Thoracic aorta (tissue), 2 donors: Measurements from ENCODE around the gene CARMIL1. TPM values are rescaled to one million over a fixed set of nuclear protein-coding genes. Genes with fewer than 3 reads are reported as not detected.
A peak's percentile ranks its signal among the peaks of the same experiment; 100 is the strongest.

Experiments
- ATAC-seq: fragments of 150-250 bp; one replicate; pipeline ENCODE4 v1.8.0; 2017; ENCODE audit warnings: low read depth; ENCODE audit not compliant: insufficient number of reproducible peaks, low FRiP score
- DNase-seq: peaks from one replicate; pipeline ENCODE4 v3.0.0-alpha.2; 2020; ENCODE audit warnings: low spot score
- H3K27ac ChIP-seq, 2 donors: fragments of 200-600 bp; sonication (generic); 1 replicate in 1 of 2; 2 replicates in 1 of 2; pipeline ENCODE4 v1.5.1; 2016; ENCODE audit warnings: mild to moderate bottlenecking in 2 of 2, moderate library complexity in 2 of 2
- H3K27me3 ChIP-seq: fragments of 200-600 bp; sonication (generic); replicated peaks from 2 replicates; pipeline ENCODE4 v1.6.0; 2016; ENCODE audit warnings: mild to moderate bottlenecking; ENCODE audit not compliant: insufficient read depth
- H3K36me3 ChIP-seq: fragments of 200-600 bp; sonication (generic); one replicate; pipeline ENCODE4 v1.5.1; 2016
- H3K4me1 ChIP-seq, 2 donors: fragments of 200-600 bp; sonication (generic); 1 replicate in 1 of 2; 2 replicates in 1 of 2; pipeline versions ENCODE4 v1.5.1 to v1.6.0; 2016; ENCODE audit warnings: low read depth in 2 of 2, mild to moderate bottlenecking in 1 of 2; ENCODE audit not compliant: control insufficient read depth in 1 of 2
- H3K4me3 ChIP-seq: fragments of 200-600 bp; sonication (generic); 2 replicates; pipeline ENCODE4 v1.5.1; 2016; ENCODE audit warnings: mild to moderate bottlenecking
- H3K9me3 ChIP-seq: fragments of 200-600 bp; sonication (generic); 2 replicates; pipeline ENCODE4 v1.5.1; 2016
- CTCF ChIP-seq: fragments of 200-600 bp; sonication (generic); IDR thresholded peaks from one replicate; pipeline ENCODE4 v1.5.1; 2019; ENCODE audit warnings: antibody characterized with exemption
- total RNA-seq, 2 donors: library from RNA; depleted of rRNA; stranded (reverse); fragments of >200 nt; gene quantifications; one replicate each; pipeline versions ENCODE4 v1.1.0 to v1.2.3, GENCODE V29; 2016

Gene CARMIL1
- total RNA-seq, 2 donors from 2014 or later = 60.4 to 63.0 TPM

GRCh38 chr6:25279748-25280343, 672 bp downstream of the CARMIL1 start:
- no peak for DNase-seq
- ATAC-seq = peak; percentile 26
- Histone ChIP-seq H3K27me3 (no peaks in the 10 kb centered on the region), H3K4me3 (peak overlapping the region; percentile 91), H3K36me3 (no peaks in the 10 kb centered on the region), H3K4me1 (peaks cover 17 to 63% of the 10 kb centered on the region in 2 donors), H3K9me3 (no peaks in the 10 kb centered on the region), H3K27ac (peak overlapping the region; percentile 75 to 85)
- TF ChIP-seq CTCF = no peak

GRCh38 chr6:25280344-25281074, 1.3 kb downstream of the CARMIL1 start:
- Histone ChIP-seq H3K27me3 (no peaks in the 10 kb centered on the region), H3K27ac (peak overlapping the region; percentile 75 to 85), H3K4me3 (peak overlapping the region; percentile 91), H3K4me1 (peaks cover 17 to 69% of the 10 kb centered on the region in 2 donors), H3K36me3 (no peaks in the 10 kb centered on the region), H3K9me3 (no peaks in the 10 kb centered on the region)
- ATAC-seq = no peak
- TF ChIP-seq CTCF = no peak
- DNase-seq = no peak

- Histone ChIP-seq H3K27ac (peak overlapping the region in 1 of 2 donors; percentile 45), H3K4me3 (no peak overlapping the region), H3K36me3 (no peaks in the 10 kb centered on the region), H3K4me1 (peaks cover 31 to 97% of the 10 kb centered on the region in 2 donors), H3K27me3 (no peaks in the 10 kb centered on the region), H3K9me3 (no peaks in the 10 kb centered on the region)
- no peak for TF ChIP-seq CTCF
- DNase-seq (no peak), ATAC-seq (no peak)
Observed at GRCh38 chr6:25286891-25287290, 7.7 kb downstream of the CARMIL1 start.

- ATAC-seq (no peak), DNase-seq (no peak)
- no peaks in the 10 kb centered on the region for H3K27me3 ChIP-seq
- H3K36me3 ChIP-seq = no peaks in the 10 kb centered on the region
- H3K4me1 ChIP-seq = peaks cover 35 to 97% of the 10 kb centered on the region in 2 donors
- no peak for TF ChIP-seq CTCF
- no peak overlapping the region for H3K4me3 ChIP-seq
- H3K27ac ChIP-seq = peak overlapping the region; percentile 6 to 45
- no peaks in the 10 kb centered on the region for H3K9me3 ChIP-seq
Observed at GRCh38 chr6:25287941-25288340, 8.8 kb downstream of the CARMIL1 start.

- H3K27ac ChIP-seq = peak overlapping the region in 1 of 2 donors; percentile 55
- H3K36me3 ChIP-seq = no peaks in the 10 kb centered on the region
- H3K4me3 ChIP-seq = no peak overlapping the region
- H3K27me3 ChIP-seq = no peaks in the 10 kb centered on the region
- no peaks in the 10 kb centered on the region for H3K9me3 ChIP-seq
- DNase-seq = no peak
- no peak for TF ChIP-seq CTCF
- ATAC-seq = no peak
- H3K4me1 ChIP-seq = peaks cover 35 to 97% of the 10 kb centered on the region in 2 donors
Observed at GRCh38 chr6:25288518-25288917, 9.3 kb downstream of the CARMIL1 start.
